K562 (cell line): ENCODE results near the gene NES. TPM values are rescaled to one million over a fixed set of nuclear protein-coding genes. Genes with fewer than 3 reads are reported as not detected.

ENCODE experiments used
- ATAC-seq: fragments of 200-7000 bp; cut with Tn5 transposase; 3 replicates; pipeline ENCODE4 v1.9.1; 2020; ENCODE audit warnings: moderate library complexity
- BruUV-seq: library from RNA; stranded (reverse); fragments of 400-500 nt; replicated peaks from 2 replicates; lab custom pipeline; 2021; lab: Mats Ljungman, UMichigan
- CTCF ChIA-PET: fragments of 300-600 bp; formaldehyde crosslinking; extraction: SDS; loops from one replicate; lab custom pipeline; 2021; ENCODE audit warnings: low intra/inter-chr PET ratio; lab: Yijun Ruan, JAX
- POLR2A ChIA-PET: fragments of 300-600, 350-650 bp; sonication (Branson Sonifier 250); formaldehyde crosslinking; extraction: SDS; loops from one replicate; lab custom pipeline; 2021; ENCODE audit warnings: antibody characterized with exemption, inconsistent platforms; lab: Yijun Ruan, JAX
- DNase-seq, 4 experiments: peaks; one replicate each; pipeline versions ENCODE4 v3.0.0 to v3.0.0-alpha.2; 2011 to 2018; ENCODE audit warnings: low spot score in 3 of 4, mixed read lengths in 3 of 4; ENCODE audit errors: extremely low read depth in 1 of 4
- FAIRE-seq: peaks from 2 replicates; lab custom pipeline; 2011; peaks lifted over from hg19 to GRCh38; lab: Jason Lieb, UNC
- H2AFZ ChIP-seq: 2 replicates; pipeline ENCODE4 v1.6.0; 2011; ENCODE audit warnings: low read depth, low read length, control low read depth, inconsistent platforms
- H3K27ac ChIP-seq: fragments of 200-600 bp; 3 replicates; pipeline ENCODE4 v1.8.0; 2011; ENCODE audit warnings: low read depth, mild to moderate bottlenecking, control low read depth, inconsistent platforms, low read length, moderate library complexity, mixed read lengths; ENCODE audit errors: extremely low read depth
- H3K27me3 ChIP-seq, 2 experiments: fragments of 300-600 bp in 1 of 2; 2 replicates in 1 of 2; 3 replicates in 1 of 2; pipeline versions ENCODE4 v1.6.0 to v1.8.0; 2011; ENCODE audit warnings: inconsistent platforms in 2 of 2, low read length in 2 of 2, mild to moderate bottlenecking in 1 of 2, mixed read lengths in 1 of 2, moderate library complexity in 1 of 2; ENCODE audit not compliant: control insufficient read depth in 2 of 2, insufficient read depth in 2 of 2
- H3K36me3 ChIP-seq: fragments of 300-600 bp; 3 replicates; pipeline ENCODE4 v1.8.0; 2011; ENCODE audit warnings: mild to moderate bottlenecking, low read length, inconsistent platforms; ENCODE audit not compliant: control insufficient read depth, insufficient read depth
- H3K4me1 ChIP-seq, 2 experiments: fragments of 200-600 bp in 1 of 2; replicated peaks in 1 of 2; 2 replicates in 1 of 2; 3 replicates in 1 of 2; pipeline versions ENCODE4 v1.5.1 to v1.8.0; 2011; ENCODE audit warnings: inconsistent platforms in 2 of 2, low read length in 2 of 2, mild to moderate bottlenecking in 1 of 2, mixed read lengths in 1 of 2, moderate library complexity in 1 of 2; ENCODE audit not compliant: control insufficient read depth in 2 of 2, insufficient read depth in 2 of 2
- H3K4me2 ChIP-seq: 2 replicates; pipeline ENCODE4 v1.6.1; 2011; ENCODE audit warnings: low read length, control low read depth, inconsistent platforms, mixed read lengths; ENCODE audit not compliant: insufficient read depth
- H3K4me3 ChIP-seq: fragments of 200-600 bp; sonication (generic), shearing (Covaris generic); 2 replicates; pipeline ENCODE4 v1.5.1; 2016; ENCODE audit warnings: control low read depth, inconsistent platforms
- H3K79me2 ChIP-seq: fragments of 200-600 bp; 3 replicates; pipeline ENCODE4 v1.8.0; 2011; ENCODE audit warnings: low read length, inconsistent platforms; ENCODE audit not compliant: control insufficient read depth, insufficient read depth
- H3K9ac ChIP-seq, 2 experiments: 2 replicates each; pipeline versions ENCODE4 v1.6.0 to v1.6.1; 2011; ENCODE audit warnings: low read depth in 2 of 2, low read length in 2 of 2, control low read depth in 1 of 2, inconsistent platforms in 1 of 2, mild to moderate bottlenecking in 1 of 2, mixed read lengths in 1 of 2; ENCODE audit not compliant: insufficient read depth in 1 of 2
- H3K9me1 ChIP-seq: one replicate; pipeline ENCODE4 v1.6.0; 2011; ENCODE audit warnings: inconsistent platforms, mild to moderate bottlenecking, low read length, moderate library complexity; ENCODE audit not compliant: control insufficient read depth, insufficient read depth
- H3K9me3 ChIP-seq: replicated peaks from 2 replicates; pipeline ENCODE4 v1.5.1; 2011; ENCODE audit warnings: low read depth, low read length, inconsistent platforms; ENCODE audit not compliant: control insufficient read depth, insufficient read depth
- H4K20me1 ChIP-seq: replicated peaks from 2 replicates; pipeline ENCODE4 v1.6.1; 2011; ENCODE audit warnings: low read length, inconsistent platforms, mixed read lengths; ENCODE audit not compliant: control insufficient read depth, insufficient read depth
- ELK1 ChIP-seq: sonication (generic); formaldehyde crosslinking; IDR thresholded peaks from 2 replicates; pipeline ENCODE4 v1.8.1; 2022; ENCODE audit warnings: missing genetic modification reagents
- MEIS2 ChIP-seq: fragments of 450-650 bp; IDR thresholded peaks from 2 replicates; pipeline ENCODE4 v1.6.1; 2014; ENCODE audit warnings: mild to moderate bottlenecking; ENCODE audit not compliant: partially characterized antibody
- TFAP4 ChIP-seq: sonication (generic); formaldehyde crosslinking; IDR thresholded peaks from 2 replicates; pipeline ENCODE4 v1.8.0; 2022; ENCODE audit warnings: missing genetic modification reagents, mild to moderate bottlenecking, moderate library complexity, borderline replicate concordance
- WGBS: fragments of 100-300 bp; shearing (Covaris generic); methylation state at CpG from one replicate; pipeline ENCODE4 v1.1.6; 2016; ENCODE audit warnings: low coverage, mixed read lengths; ENCODE audit not compliant: insufficient coverage; ENCODE audit errors: missing lambda C conversion rate; 5-methylcytosine and 5-hydroxymethylcytosine counted together
- in situ Hi-C: fragments of 300-500 bp; cut with MboI; formaldehyde crosslinking; loops from 4 replicates; pipeline ENCODE4 v1.15.0; 2018; ENCODE audit warnings: inconsistent platforms, mixed read lengths
- intact Hi-C: fragments of 100-400 bp; cut with micrococcal nuclease; formaldehyde crosslinking; loops from 2 replicates; pipeline ENCODE4 v1.14.2; 2022
- polyA plus RNA-seq, 8 experiments: library from polyadenylated mRNA; depleted of rRNA in 4 of 8; stranded (reverse) in 5 of 8; unstranded in 3 of 8; fragments of >200 nt; fragmentation: Nextera tagmentation in 2 of 8; fragmentation: Illumina TruSeq in 1 of 8; extraction: Ambion mirVana in 2 of 8; extraction: Trizol in 1 of 8; gene quantifications; 2 replicates each; pipeline versions ENCODE4 v1.2.1 to v1.2.3, GENCODE V29; 2011 to 2014; ENCODE audit warnings: inconsistent platforms in 1 of 8, missing spikeins in 1 of 8
- total RNA-seq, 7 experiments: library from RNA; depleted of rRNA in 6 of 7; stranded (reverse); fragments of >200 nt in 6 of 7; fragmentation: Illumina TruSeq in 2 of 7; extraction: Trizol in 2 of 7; gene quantifications; 2 replicates each; pipeline versions ENCODE4 v1.2.1 to v1.2.3, GENCODE V29; 2011 to 2021; ENCODE audit warnings: low replicate concordance in 1 of 7

NES gene
- total and polyA plus RNA-seq, 9 of the 15 experiments (the other 6 are each of a cell fraction or from before 2014, with no cell fraction given), result 0.10 to 8.6 (median 4.2) TPM

- Histone ChIP-seq H3K36me3 (no peaks in the 10 kb centered on the region), H3K9ac (peak overlapping the region in 1 of 2 experiments; percentile 88; a peak in 3 of 4 replicates), H4K20me1 (no peaks in the 10 kb centered on the region), H3K9me3 (no peaks in the 10 kb centered on the region), H3K9me1 (no peaks in the 10 kb centered on the region), H3K79me2 (no peaks in the 10 kb centered on the region; the same call in 2 of the 3 replicates), H3K4me1 (peaks cover 22 to 54% of the 10 kb centered on the region in 2 experiments), H3K4me3 (no peak overlapping the region), H3K4me2 (peak overlapping the region; percentile 21; the same call in 1 of the 2 replicates), H2AFZ (no peak overlapping the region), H3K27ac (no peak overlapping the region), H3K27me3 (peaks cover 0 to 9% of the 10 kb centered on the region in 2 experiments; a peak in 1 of 5 replicates)
- in situ Hi-C loops (no loop called here), intact Hi-C loops (no loop called here)
- WGBS, result 78% methylated on average over 9 of the region's 18 CpGs
- ATAC-seq, result no peak
- no peak for DNase-seq
- ChIA-PET POLR2A (interaction anchor here (0.5 to 3.1 kb wide), 8 partner anchors 8 to 238 kb away, joined by 3 to 24 read pairs (median 4); no protein-coding TSS in a partner anchor), CTCF (no interaction called here)
- BruUV-seq, result no TSS peak
- TF ChIP-seq TFAP4 (CRISPR knock-in tag) (peak; percentile 38; the same call in 1 of the 2 replicates), ELK1 (CRISPR knock-in tag) (no peak), MEIS2 (peak; percentile 45)
- peak; percentile 52 for FAIRE-seq
These were observed 1.7 kb downstream of the NES start for GRCh38 chr1:156675210-156676113.
